CD4-positive, alpha-beta T cell treated with Interleukin-15 for 4 hours (primary cell): ENCODE data around the gene PDCD2L.
"Not testable (repeated sequence)": the region's sequence is repeated elsewhere in the genome, so short reads cannot be mapped to it uniquely, and the experiment has no call there.

Experiments used
- DNase-seq: peaks from one replicate; pipeline ENCODE4 v3.0.0-alpha.2; 2020; ENCODE audit warnings: low spot score

Gene PDCD2L

DNA sequence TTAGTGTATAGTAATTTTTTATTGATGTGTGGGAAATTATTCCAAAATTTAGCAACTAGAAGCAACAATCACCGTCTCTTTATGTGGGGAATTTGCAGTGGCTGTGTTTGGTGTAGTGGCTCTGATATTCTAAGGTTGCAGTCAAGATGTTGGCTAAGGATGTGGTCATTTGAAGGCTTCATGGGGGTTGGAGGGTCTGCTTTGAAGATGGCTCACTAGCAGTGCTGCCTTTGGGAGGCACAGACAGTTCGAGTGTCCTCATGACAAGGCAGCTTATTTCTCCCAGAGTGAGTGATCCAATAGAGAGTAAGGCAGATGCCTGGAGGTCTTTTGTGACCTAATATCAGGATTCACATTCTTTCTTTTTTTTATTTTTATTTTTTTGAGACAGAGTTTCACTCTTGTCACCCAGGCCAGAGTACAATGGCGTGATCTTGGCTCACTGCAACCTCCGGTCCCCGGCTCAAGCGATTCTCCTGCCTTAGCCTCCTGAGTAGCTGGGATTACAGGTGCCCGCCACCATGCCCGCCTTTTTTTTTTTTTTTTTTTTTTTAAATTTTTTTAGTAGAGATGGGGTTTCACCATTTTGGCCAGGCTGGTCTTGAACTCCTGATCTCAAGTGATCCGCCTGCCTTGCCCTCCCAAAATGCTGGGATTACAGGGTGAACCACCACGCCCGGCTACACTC lies 30.5 kb upstream of the PDCD2L start:
- no peak for DNase-seq

- DNase-seq, result no peak
Observed at GRCh38 chr19:34375598-34375997, 28.6 kb upstream of the PDCD2L start.

GRCh38 chr19:34380639-34381241 lies 23.5 kb upstream of the PDCD2L start:
- DNase-seq, result no peak

DNA sequence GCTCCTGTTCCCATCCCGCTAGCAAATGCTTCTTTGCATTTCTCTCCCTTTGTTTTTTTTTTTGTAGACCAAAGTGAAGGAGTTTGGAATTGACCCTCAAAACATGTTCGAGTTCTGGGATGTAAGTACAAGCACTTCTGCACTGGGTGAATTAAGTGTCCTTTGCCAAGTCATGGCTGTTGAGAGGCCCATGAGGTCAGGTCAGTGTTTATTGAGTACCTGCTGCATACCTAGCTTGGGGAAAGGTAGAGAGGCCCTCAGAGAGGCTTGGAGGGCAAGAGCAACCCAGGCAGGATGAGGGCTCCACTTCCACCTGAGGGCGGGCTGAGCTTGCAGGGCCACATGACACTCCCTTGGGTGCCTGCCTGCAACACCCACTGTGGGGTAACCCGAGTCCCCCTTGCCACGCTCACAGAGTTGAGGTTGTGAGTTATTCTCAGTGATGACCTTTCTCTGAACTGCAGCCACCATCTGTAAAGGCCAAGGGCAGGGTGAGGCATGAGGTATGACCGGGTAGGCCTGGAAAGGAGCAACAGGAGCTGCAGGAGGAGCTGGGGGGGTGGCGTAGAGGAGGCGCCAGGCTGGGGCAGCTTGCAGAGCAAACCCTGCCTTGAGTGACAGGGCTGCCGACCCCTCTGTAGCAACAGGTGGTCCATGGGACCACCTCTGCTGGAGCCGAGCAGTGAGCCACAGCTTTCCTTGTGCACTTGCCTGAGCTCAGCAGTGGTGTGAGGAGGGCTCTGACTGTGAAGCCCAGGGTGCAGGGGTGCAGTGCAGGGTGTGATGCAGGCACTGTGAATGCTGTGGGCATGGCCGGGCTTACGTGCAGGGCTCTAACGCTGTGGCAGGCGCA lies 22.6 kb upstream of the PDCD2L start:
- DNase-seq, result no peak

- DNase-seq, result no peak
Observed at GRCh38 chr19:34382471-34382870, 21.7 kb upstream of the PDCD2L start.

DNA sequence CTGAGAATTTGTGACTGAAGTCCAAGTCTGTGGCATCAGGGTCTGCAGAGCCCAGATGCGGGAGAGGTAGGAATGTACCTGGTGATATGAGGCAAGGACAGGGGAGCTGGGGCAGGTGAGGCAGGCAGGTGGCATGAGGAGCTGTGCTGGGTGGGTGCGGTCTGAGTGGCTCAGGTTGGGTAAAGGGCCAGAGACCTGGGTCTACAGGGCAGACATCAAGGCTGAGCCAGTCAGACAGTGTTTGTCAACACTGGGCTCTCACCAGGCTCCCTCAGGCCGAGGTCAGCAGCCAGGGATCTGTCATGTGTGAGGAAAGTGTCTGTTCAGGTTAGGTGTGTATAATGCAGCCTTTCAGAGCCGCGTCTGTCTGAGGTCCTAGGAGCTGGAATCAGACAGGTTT lies 20.6 kb upstream of the PDCD2L start:
- no peak for DNase-seq

DNA sequence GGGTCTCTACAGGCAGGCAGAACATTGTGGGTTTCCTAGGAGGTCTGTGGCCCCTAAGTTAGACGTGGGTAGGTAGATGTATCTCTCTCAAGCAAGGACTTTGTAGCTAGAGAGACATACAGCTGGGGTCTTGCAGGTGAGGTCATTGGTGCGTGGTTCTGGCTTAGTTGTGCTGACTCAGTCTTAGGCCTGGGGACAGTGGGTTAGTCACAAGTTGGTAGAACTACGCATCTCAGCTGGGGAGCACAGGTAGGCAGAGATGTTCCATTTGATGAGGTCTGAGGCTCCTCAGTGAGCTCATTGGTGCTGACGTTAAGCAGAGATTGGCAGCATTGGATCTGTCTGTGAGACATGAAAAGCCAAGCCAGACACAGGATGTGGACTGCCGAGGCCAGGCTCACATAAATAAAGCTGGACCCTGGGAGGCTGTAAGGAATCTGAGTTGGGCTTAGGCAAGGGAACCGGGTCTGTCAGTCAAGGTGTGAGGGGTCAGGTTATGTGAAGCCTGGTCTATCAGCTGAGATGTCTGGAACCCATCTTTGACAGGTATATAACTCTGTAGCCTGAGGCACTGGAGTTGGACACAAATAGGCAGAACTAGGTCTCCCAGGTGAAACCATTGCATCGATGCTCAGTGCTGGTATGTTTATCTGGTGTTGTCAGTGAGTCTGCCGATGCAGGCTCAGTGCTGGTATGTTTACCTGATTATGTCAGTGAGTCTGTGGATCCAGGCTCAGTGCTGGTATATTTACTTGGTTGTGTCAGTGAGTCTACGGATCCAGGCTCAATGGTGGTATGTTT lies 17.4 kb upstream of the PDCD2L start:
- no peak for DNase-seq

- DNase-seq, result no peak
Observed at GRCh38 chr19:34387446-34387810, 16.8 kb upstream of the PDCD2L start.

DNA sequence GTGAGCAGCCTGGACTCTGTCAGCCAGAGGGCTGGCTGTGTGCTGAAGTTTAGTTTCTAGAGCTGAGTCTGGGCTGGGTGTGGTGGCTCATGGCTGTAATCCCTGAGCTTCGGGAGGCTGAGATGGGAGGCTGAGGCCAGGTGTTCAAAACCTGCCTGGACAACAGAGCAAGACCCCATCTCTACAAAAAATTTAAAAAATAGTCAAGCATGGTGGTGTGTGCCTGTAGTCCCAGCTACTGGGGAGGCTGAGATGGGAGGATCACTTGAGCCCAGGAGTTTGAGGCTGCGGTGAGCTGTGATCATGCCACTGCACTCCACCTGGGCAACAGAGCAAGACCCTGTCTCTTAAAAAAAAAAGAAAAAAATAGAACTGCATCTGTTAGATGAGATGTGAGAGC lies 15.5 kb upstream of the PDCD2L start:
- not testable (repeated sequence) for DNase-seq

GRCh38 chr19:34391813-34392212 lies 12.4 kb upstream of the PDCD2L start:
- DNase-seq, result no peak

DNA sequence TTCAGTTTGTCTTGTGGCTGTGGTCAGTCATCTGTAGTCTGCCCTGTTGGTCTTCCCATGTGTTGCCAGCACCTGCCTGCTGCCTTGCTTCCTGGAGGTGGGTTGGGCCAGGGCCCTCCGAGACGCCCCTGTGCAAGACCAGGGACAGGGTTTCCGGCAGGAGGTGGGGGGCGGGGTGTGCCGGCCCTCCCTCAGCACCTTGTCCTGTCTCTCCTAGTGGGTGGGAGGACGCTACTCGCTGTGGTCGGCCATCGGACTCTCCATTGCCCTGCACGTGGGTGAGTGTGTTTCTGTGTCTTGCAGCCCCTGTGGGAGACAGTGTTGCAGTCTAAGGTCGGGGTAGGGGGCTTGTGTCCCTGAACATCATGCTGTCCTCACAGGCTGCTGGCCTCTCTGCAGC lies 11.2 kb upstream of the PDCD2L start:
- DNase-seq, result no peak

DNA sequence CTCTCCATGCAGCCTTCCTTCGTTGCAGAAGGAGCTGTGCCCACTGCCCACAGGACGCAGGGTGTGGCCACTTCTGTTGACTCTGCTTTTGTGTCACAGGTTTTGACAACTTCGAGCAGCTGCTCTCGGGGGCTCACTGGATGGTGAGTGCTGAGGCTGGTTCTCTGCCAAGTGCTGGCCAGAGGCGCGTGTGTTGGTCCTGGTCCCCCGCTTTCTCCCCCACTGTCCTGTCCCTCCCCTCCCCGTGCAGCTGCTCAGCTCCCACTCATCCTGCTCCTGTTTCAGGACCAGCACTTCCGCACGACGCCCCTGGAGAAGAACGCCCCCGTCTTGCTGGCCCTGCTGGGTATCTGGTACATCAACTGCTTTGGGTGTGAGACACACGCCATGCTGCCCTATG lies 10.6 kb upstream of the PDCD2L start:
- no peak for DNase-seq

GRCh38 chr19:34397853-34398252 lies 6.3 kb upstream of the PDCD2L start:
- DNase-seq, result no peak

GRCh38 chr19:34399886-34400285 lies 4.3 kb upstream of the PDCD2L start:
- DNase-seq, result no peak

- not testable (repeated sequence) for DNase-seq
Observed at GRCh38 chr19:34400844-34401243, 3.4 kb upstream of the PDCD2L start.

DNA sequence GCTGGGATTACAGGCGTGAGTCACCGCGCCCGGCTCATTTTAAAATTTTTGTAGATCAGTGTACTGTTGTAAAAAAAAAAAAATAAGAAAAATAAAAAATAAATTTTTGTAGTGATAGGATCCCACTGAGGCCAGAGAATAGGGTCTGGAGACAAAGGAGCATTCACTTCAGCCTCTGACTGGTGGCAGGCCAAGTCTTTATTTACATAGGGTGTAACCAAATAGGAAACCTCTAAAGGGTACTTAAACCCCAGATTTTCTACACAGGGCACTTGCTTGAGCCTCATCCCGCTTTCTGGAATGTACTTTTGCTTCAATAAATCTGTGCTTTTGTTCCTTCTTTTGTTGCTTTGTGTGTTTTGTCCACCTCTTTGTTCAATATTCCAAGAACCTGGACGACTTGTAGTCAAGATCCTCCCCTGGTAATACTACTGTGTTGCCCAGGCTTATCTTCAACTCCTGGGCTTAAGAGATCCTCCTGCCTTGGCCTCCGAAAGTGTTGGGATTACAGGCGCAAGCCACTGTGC lies 2.1 kb upstream of the PDCD2L start:
- DNase-seq, result no peak

GRCh38 chr19:34403784-34404108 lies 453 bp upstream of the PDCD2L start:
- no peak for DNase-seq

GRCh38 chr19:34405892-34406660 lies 1.9 kb downstream of the PDCD2L start:
- no peak for DNase-seq

DNA sequence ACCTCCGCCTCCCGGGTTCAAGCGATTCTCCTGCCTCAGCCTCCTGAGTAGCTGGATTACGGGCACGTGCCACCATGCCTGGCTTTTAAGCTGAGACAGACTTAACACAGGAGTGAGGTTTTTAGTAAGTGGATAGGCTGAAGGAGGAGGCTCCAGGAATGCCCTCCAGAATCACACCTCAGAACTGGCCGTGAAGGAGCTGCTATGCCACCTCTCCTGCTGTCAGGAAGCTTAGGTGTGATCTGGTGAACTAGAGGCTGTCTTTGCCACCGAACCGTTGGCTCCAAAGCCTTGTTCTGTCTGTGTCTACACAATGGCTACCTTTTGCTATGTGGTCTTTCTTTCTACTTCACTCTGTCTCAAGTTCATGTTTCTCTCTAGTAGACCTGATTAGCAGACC lies 4.2 kb downstream of the PDCD2L start:
- no peak for DNase-seq

GRCh38 chr19:34409189-34410164 lies 5.3 kb downstream of the PDCD2L start:
- DNase-seq, result no peak
